Measurements from ENCODE around the gene CFAP221.

DNA sequence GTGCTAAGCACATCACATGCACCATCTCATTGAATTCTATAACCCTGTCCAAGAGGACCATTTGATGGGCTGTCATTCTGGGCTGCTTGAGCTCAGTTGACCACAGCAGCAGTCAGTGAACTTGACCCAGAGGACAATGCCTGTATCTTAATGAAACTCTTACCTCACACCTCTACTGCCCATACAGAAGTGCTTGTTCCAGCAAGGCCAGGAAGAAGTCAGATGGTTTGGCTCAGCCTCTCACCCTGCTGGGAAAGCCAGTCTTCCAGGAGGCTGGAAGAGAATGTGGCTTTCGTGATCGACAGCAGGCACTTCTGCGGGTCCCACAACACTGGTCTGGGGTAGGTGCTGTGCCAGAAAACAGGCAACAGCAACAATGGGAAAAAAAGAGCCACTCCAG lies 47.3 kb downstream of the CFAP221 start:
- TF ChIP-seq, protein P1, sequence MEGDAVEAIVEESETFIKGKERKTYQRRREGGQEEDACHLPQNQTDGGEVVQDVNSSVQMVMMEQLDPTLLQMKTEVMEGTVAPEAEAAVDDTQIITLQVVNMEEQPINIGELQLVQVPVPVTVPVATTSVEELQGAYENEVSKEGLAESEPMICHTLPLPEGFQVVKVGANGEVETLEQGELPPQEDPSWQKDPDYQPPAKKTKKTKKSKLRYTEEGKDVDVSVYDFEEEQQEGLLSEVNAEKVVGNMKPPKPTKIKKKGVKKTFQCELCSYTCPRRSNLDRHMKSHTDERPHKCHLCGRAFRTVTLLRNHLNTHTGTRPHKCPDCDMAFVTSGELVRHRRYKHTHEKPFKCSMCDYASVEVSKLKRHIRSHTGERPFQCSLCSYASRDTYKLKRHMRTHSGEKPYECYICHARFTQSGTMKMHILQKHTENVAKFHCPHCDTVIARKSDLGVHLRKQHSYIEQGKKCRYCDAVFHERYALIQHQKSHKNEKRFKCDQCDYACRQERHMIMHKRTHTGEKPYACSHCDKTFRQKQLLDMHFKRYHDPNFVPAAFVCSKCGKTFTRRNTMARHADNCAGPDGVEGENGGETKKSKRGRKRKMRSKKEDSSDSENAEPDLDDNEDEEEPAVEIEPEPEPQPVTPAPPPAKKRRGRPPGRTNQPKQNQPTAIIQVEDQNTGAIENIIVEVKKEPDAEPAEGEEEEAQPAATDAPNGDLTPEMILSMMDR (IDR thresholded peaks at IDR 0.05), result no peak
- no peak for TF ChIP-seq POLR2A (IDR thresholded peaks at IDR 0.05)
- TF ChIP-seq POLR2AphosphoS5 (IDR thresholded peaks at IDR 0.05), result no peak
